Endothelial cell of umbilical vein (primary cell): Measurements from ENCODE around the gene SMIM44. TPM values are rescaled to one million over a fixed set of nuclear protein-coding genes. Genes with fewer than 3 reads are reported as not detected.
A peak's percentile ranks its signal among the peaks of the same experiment; 100 is the strongest.

ENCODE experiments used
- BruUV-seq: library from RNA; stranded (reverse); fragments of 400-500 nt; replicated peaks from 2 replicates; lab custom pipeline; 2021; lab: Mats Ljungman, UMichigan
- CTCF ChIA-PET: fragments of 300-600, 350-600 bp; sonication (Branson Sonifier 250); formaldehyde crosslinking; loops from one replicate; lab custom pipeline; 2021; ENCODE audit warnings: antibody characterized with exemption, inconsistent platforms; lab: Charles Lee
- POLR2A ChIA-PET: fragments of 300-600, 350-600 bp; sonication (Branson Sonifier 250); formaldehyde crosslinking; loops from one replicate; lab custom pipeline; 2021; ENCODE audit warnings: antibody characterized with exemption, inconsistent platforms; lab: Charles Lee
- DNase-seq: peaks from one replicate; pipeline ENCODE4 v3.0.0-alpha.2; 2011; ENCODE audit warnings: low read depth, low spot score
- FAIRE-seq: peaks from 2 replicates; lab custom pipeline; 2011; peaks lifted over from hg19 to GRCh38; lab: Jason Lieb, UNC
- H2AFZ ChIP-seq: 2 replicates; pipeline ENCODE4 v1.6.0; 2012; ENCODE audit warnings: low read depth, low read length, control low read depth, inconsistent platforms
- H3K27ac ChIP-seq: 2 replicates; pipeline ENCODE4 v1.5.1; 2011; ENCODE audit warnings: low read depth, mild to moderate bottlenecking, control low read depth, low read length, moderate library complexity; ENCODE audit not compliant: insufficient read depth
- H3K27me3 ChIP-seq, 2 experiments: 2 replicates each; pipeline versions ENCODE4 v1.6.0 to v1.6.1; 2011; ENCODE audit warnings: low read length in 2 of 2, mixed read lengths in 1 of 2; ENCODE audit not compliant: control insufficient read depth in 2 of 2, insufficient read depth in 2 of 2
- H3K36me3 ChIP-seq, 2 experiments: 2 replicates in 1 of 2; 3 replicates in 1 of 2; pipeline ENCODE4 v1.5.1; 2011; ENCODE audit warnings: low read length in 2 of 2, mild to moderate bottlenecking in 1 of 2, moderate library complexity in 1 of 2; ENCODE audit not compliant: control insufficient read depth in 2 of 2, insufficient read depth in 2 of 2; ENCODE audit errors: extremely low read depth in 1 of 2
- H3K4me1 ChIP-seq: 3 replicates; pipeline ENCODE4 v1.5.1; 2011; ENCODE audit warnings: mild to moderate bottlenecking, low read length; ENCODE audit not compliant: control insufficient read depth, insufficient read depth; ENCODE audit errors: extremely low read depth
- H3K4me2 ChIP-seq: 2 replicates; pipeline ENCODE4 v1.6.1; 2011; ENCODE audit warnings: low read length, control low read depth, mixed read lengths; ENCODE audit not compliant: insufficient read depth
- H3K4me3 ChIP-seq, 3 experiments: fragments of 200-600 bp in 1 of 3; sonication (generic), shearing (Covaris generic) in 1 of 3; replicated peaks in 1 of 3; 2 replicates each; pipeline ENCODE4 v1.5.1; 2011 to 2016; ENCODE audit warnings: control low read depth in 3 of 3, low read length in 3 of 3, mild to moderate bottlenecking in 2 of 3, inconsistent platforms in 1 of 3, low read depth in 1 of 3, moderate library complexity in 1 of 3; ENCODE audit not compliant: insufficient read depth in 1 of 3
- H3K79me2 ChIP-seq: 2 replicates; pipeline ENCODE4 v1.6.0; 2012; ENCODE audit warnings: low read length, inconsistent platforms; ENCODE audit not compliant: control insufficient read depth, insufficient read depth
- H3K9ac ChIP-seq: replicated peaks from 2 replicates; pipeline ENCODE3; 2011; ENCODE audit warnings: low read length, control low read depth; ENCODE audit not compliant: insufficient read depth; ENCODE audit errors: extremely low read depth
- H3K9me1 ChIP-seq: replicated peaks from 3 replicates; pipeline ENCODE4 v1.6.0; 2011; ENCODE audit warnings: mild to moderate bottlenecking, low read length; ENCODE audit not compliant: control insufficient read depth, insufficient read depth; ENCODE audit errors: extremely low read depth
- H3K9me3 ChIP-seq: replicated peaks from 2 replicates; pipeline ENCODE4 v1.5.1; 2012; ENCODE audit warnings: low read length, inconsistent platforms; ENCODE audit not compliant: control insufficient read depth, insufficient read depth
- H4K20me1 ChIP-seq: replicated peaks from 2 replicates; pipeline ENCODE3; 2011; ENCODE audit warnings: mild to moderate bottlenecking, low read length; ENCODE audit not compliant: control insufficient read depth, insufficient read depth; ENCODE audit errors: extremely low read depth
- CTCF ChIP-seq, 2 donors: IDR thresholded peaks; 1 replicate in 1 of 2; 2 replicates in 1 of 2; pipeline ENCODE4 v1.5.1; 2011; ENCODE audit warnings: low read length in 2 of 2, mild to moderate bottlenecking in 2 of 2, moderate library complexity in 2 of 2, control low read depth in 1 of 2, inconsistent platforms in 1 of 2, low read depth in 1 of 2; ENCODE audit not compliant: insufficient read depth in 1 of 2; ENCODE audit errors: extremely low read depth in 1 of 2
- EZH2 ChIP-seq: IDR thresholded peaks from 2 replicates; pipeline ENCODE4 v1.6.1; 2012; ENCODE audit warnings: borderline replicate concordance, low read depth, mild to moderate bottlenecking, moderate library complexity, low read length, inconsistent platforms; ENCODE audit not compliant: severe bottlenecking
- FOS ChIP-seq: IDR thresholded peaks from 2 replicates; pipeline ENCODE4 v1.6.1; 2011; ENCODE audit warnings: mild to moderate bottlenecking, low read length, moderate library complexity, borderline replicate concordance; ENCODE audit not compliant: insufficient read depth
- GATA2 ChIP-seq: IDR thresholded peaks from 2 replicates; pipeline ENCODE4 v1.7.0; 2011; ENCODE audit warnings: low read depth, mild to moderate bottlenecking, moderate library complexity, mixed read lengths, low read length; ENCODE audit not compliant: insufficient read length, insufficient read depth
- JUN ChIP-seq: IDR thresholded peaks from 2 replicates; pipeline ENCODE4 v1.6.1; 2011; ENCODE audit warnings: borderline replicate concordance, low read depth; ENCODE audit not compliant: insufficient read length, insufficient read depth
- MAX ChIP-seq: IDR thresholded peaks from 2 replicates; pipeline ENCODE4 v1.6.1; 2011; ENCODE audit not compliant: insufficient read depth, insufficient read length
- MYC ChIP-seq: IDR thresholded peaks from one replicate; pipeline ENCODE4 v1.6.1; 2011; ENCODE audit warnings: mild to moderate bottlenecking, low read depth, low read length
- POLR2A ChIP-seq: IDR thresholded peaks from 2 replicates; pipeline ENCODE4 v1.6.1; 2012; ENCODE audit warnings: low read depth, mild to moderate bottlenecking, control low read depth, low read length
- POLR2AphosphoS5 ChIP-seq: IDR thresholded peaks from 2 replicates; pipeline ENCODE4 v1.6.1; 2012; ENCODE audit warnings: low read depth, mild to moderate bottlenecking, control low read depth, low read length, moderate library complexity; ENCODE audit not compliant: insufficient read depth
- dilution Hi-C: fragments of 300-500 bp; cut with MboI; formaldehyde crosslinking; loops from one replicate; pipeline ENCODE4 v1.15.0; 2019; ENCODE audit warnings: low sequenced_read_pairs; ENCODE audit not compliant: extremely low pct_ligation_motif_present
- intact Hi-C: fragments of 100-400 bp; cut with micrococcal nuclease; formaldehyde crosslinking; loops from one replicate; pipeline ENCODE4 v1.10.0; 2022
- polyA plus RNA-seq, 4 experiments: library from polyadenylated mRNA; depleted of rRNA in 3 of 4; stranded (reverse) in 3 of 4; unstranded in 1 of 4; fragments of >200 nt; gene quantifications; 2 replicates each; pipeline versions ENCODE4 v1.2.1 to v1.2.3, GENCODE V29; 2011 to 2012; ENCODE audit warnings: missing spikeins in 1 of 4
- total RNA-seq: library from RNA; stranded (reverse); gene quantifications from 2 replicates; pipeline ENCODE4 v1.2.3, GENCODE V29; 2021

The SMIM44 gene
- total and polyA plus RNA-seq, 2 donors (not counting 3 experiments of a cell fraction or from before 2014, with no cell fraction given), result not detected

- H2AFZ ChIP-seq, result no peak overlapping the region
- TF ChIP-seq MYC, result peak; percentile 47
- no peak for TF ChIP-seq GATA2
- no peak for TF ChIP-seq CTCF (IDR thresholded peaks at IDR 0.05; ENCODE audit: extremely low read depth in 1 of 2, insufficient read depth in 1 of 2, low read depth in 1 of 2, low read length in 2 of 2)
- TF ChIP-seq MAX, result peak; percentile 96
- TF ChIP-seq POLR2AphosphoS5, result peak; percentile 69
- no peak for TF ChIP-seq POLR2A
- TF ChIP-seq JUN, result peak; percentile 97
- TF ChIP-seq FOS, result peak; percentile 97
- TF ChIP-seq EZH2, result no peak
- peaks cover 11% of the 10 kb centered on the region for H3K4me1 ChIP-seq
- H3K9me3 ChIP-seq, result no peaks in the 10 kb centered on the region
- no peak overlapping the region for H3K4me3 ChIP-seq
- peaks cover 8% of the 10 kb centered on the region for H3K79me2 ChIP-seq
- CTCF ChIA-PET, result interaction anchor here (0.8 to 1.5 kb wide), 5 partner anchors 11 to 34 kb away, joined by 3 to 5 read pairs (median 4); no protein-coding TSS in a partner anchor
- H3K4me2 ChIP-seq, result no peak overlapping the region
- FAIRE-seq (peak; percentile 99), DNase-seq (peak; percentile 99)
- no peaks in the 10 kb centered on the region for H3K27me3 ChIP-seq
- peak overlapping the region; percentile 70 for H3K9ac ChIP-seq
- H4K20me1 ChIP-seq, result no peaks in the 10 kb centered on the region
- peaks cover 5 to 40% of the 10 kb centered on the region in 2 experiments for H3K36me3 ChIP-seq
- intact Hi-C loops, result loop anchor here (1.0 kb wide), 4 partner anchors 8 to 47 kb away; no protein-coding TSS in a partner anchor
- peak overlapping the region; percentile 94 for H3K27ac ChIP-seq
- dilution Hi-C loops, result no loop called here
- H3K9me1 ChIP-seq, result no peaks in the 10 kb centered on the region
- POLR2A ChIA-PET, result no interaction called here
- no TSS peak for BruUV-seq
Measured at GRCh38 chr19:3450796-3451411, 32.3 kb downstream of the SMIM44 start.
